Measurements from ENCODE around the gene RPL13. TPM values are rescaled to one million over a fixed set of nuclear protein-coding genes. Genes with fewer than 3 reads are reported as not detected.
A peak's percentile ranks its signal among the peaks of the same experiment; 100 is the strongest.

Gene RPL13
- total and polyA plus RNA-seq, 10 donors: 2,154 to 16,278 (median 6,788) TPM

DNA sequence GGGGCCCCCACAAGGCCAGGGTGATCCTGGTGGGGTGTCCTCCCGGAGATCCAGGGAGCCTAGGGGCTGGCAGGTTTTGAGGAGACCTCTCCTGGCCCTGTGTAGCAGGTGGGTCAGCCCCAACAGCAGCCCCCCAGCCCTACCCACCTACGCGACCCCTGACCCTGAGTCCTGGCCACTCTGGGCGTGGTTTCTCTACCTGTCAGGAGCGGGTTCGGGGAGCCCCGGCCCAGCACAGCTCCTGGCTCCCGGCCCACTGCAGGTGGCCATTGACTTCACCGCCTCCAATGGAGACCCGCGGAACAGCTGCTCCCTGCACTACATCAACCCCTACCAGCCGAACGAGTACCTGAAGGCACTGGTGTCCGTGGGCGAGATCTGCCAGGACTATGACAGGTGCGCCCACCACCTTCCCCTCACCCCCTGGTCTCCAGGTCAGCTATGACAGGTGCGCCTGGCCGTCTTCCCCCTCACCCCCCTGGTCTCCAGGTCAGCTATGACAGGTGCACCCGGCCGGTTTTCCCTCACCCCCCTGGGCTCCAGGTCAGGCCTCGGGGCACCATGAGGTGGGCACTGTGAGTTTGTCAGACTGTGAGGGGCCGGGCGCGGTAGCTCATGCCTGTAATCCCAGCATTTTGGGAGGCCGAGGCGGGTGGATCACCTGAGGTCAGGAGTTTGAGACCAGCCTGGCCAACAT is 28.1 kb downstream of the RPL13 start:
- intact Hi-C loops (cut with DNase I; ENCODE audit: low total_unique reads): no loop called here
- 92 to 98% (median 95%) methylated on average over 23 to 26 of the region's 26 CpGs for WGBS, 5 donors
- Histone ChIP-seq H3K27ac (no peak overlapping the region), H3K4me1 (peaks cover 0 to 11% (median 0%) of the 10 kb centered on the region in 6 donors), H3K9me3 (no peaks in the 10 kb centered on the region), H3K27me3 (replicated peaks in 1 of 7) (no peaks in the 10 kb centered on the region), H3K36me3 (no peaks in the 10 kb centered on the region), H3K4me3 (no peak overlapping the region)
- TF ChIP-seq POLR2A (IDR thresholded peaks at IDR 0.05) (no peak), CTCF (IDR thresholded peaks at IDR 0.05 in 8 of 11, conservative IDR thresholded peaks at IDR 0.05 in 3 of 11) (no peak), POLR2AphosphoS5 (IDR thresholded peaks at IDR 0.05) (no peak)
- no peak for DNase-seq

DNA sequence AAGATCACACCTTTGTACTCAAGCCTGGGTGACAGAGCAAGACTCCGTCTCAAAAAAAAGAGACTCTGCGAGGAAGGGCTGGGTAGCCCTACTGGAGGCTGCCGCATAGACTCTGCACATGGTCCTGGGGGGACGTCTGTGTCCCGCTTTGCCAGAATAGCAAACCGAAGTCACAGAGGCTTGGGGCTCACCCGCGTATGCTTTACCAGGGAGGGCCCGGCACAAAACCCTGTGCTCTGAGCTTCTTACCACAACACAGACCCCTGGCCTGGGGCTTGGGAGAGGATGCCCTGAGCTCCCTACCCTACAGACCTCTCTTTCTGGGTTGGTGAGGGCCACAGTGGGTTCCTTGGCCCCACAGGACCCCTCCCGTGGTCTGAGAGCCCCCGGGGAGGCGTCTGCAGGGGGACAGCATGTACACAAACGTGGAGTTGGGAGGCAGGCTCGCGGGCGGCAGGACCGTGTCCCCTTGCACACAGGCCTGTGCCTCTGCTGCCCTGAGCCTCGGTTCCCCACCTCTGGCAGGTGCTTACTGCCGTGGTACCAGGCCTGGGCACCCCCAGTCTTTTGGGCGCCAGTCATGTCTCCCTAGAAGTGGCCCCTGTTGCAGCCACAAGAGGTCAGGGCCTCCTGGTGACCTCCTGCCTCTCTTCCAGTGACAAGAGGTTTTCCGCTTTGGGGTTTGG is 28.9 kb downstream of the RPL13 start:
- 90 to 96% (median 92%) methylated on average over 10 to 21 of the region's 21 CpGs for WGBS, 5 donors
- no peak for TF ChIP-seq CTCF (IDR thresholded peaks at IDR 0.05 in 8 of 11, conservative IDR thresholded peaks at IDR 0.05 in 3 of 11)
- no peak for TF ChIP-seq POLR2A (IDR thresholded peaks at IDR 0.05)
- TF ChIP-seq POLR2AphosphoS5 (IDR thresholded peaks at IDR 0.05): no peak
- Histone ChIP-seq H3K9me3 (no peaks in the 10 kb centered on the region), H3K36me3 (no peaks in the 10 kb centered on the region), H3K27ac (no peak overlapping the region), H3K4me3 (no peak overlapping the region), H3K27me3 (replicated peaks in 1 of 7) (no peaks in the 10 kb centered on the region), H3K4me1 (peaks cover 0 to 20% (median 2%) of the 10 kb centered on the region in 6 donors)
- no peak for DNase-seq
- intact Hi-C loops (cut with DNase I; ENCODE audit: low total_unique reads): no loop called here

GRCh38 chr16:89593841-89594240 is 33.4 kb downstream of the RPL13 start:
- Histone ChIP-seq H3K4me1 (peaks cover 0 to 16% (median 0%) of the 10 kb centered on the region in 6 donors), H3K27me3 (replicated peaks in 1 of 7) (no peaks in the 10 kb centered on the region), H3K27ac (peak overlapping the region in 3 of 8 donors; percentile 23 to 40 (median 33)), H3K4me3 (no peak overlapping the region), H3K9me3 (no peaks in the 10 kb centered on the region), H3K36me3 (no peaks in the 10 kb centered on the region)
- 59 to 71% (median 68%) methylated on average over 15 of the region's 15 CpGs for WGBS, 5 donors
- intact Hi-C loops (cut with DNase I; ENCODE audit: low total_unique reads): no loop called here
- TF ChIP-seq POLR2AphosphoS5 (IDR thresholded peaks at IDR 0.05) (no peak), POLR2A (IDR thresholded peaks at IDR 0.05) (no peak), CTCF (IDR thresholded peaks at IDR 0.05 in 8 of 11, conservative IDR thresholded peaks at IDR 0.05 in 3 of 11) (no peak)
- DNase-seq: no peak

DNA sequence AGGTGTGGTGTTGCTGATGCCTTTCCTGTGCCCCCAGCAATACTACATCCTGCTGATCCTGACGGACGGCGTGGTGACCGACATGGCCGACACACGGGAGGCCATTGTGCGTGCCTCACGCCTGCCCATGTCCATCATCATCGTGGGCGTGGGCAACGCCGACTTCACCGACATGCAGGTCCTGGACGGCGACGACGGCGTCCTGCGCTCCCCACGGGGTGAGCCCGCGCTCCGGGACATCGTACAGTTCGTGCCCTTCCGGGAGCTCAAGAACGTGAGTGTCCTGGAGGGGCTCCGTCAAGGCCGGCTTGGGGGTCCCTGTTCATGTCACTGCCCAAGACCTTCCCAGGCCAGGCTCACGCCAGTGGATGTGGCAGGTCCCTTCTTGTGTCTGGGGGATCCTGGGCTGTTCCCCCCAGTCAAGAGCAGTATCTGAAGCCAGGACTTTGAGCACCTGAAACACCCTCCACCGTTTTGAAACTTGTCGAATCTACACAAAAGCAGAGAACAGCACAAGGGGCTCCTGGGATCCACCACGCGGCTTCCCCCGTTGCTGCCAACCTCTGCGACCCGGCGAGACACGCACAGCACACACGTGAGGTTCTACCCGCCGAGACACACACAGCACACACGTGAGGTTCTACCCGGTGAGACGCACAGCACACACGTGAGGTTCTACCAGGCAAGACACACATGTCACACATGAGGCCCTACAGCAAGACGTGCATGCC is 35.0 kb downstream of the RPL13 start:
- peaks cover 0 to 16% (median 0%) of the 10 kb centered on the region in 6 donors for H3K4me1 ChIP-seq
- 94 to 96% (median 95%) methylated on average over 39 to 47 of the region's 47 CpGs for WGBS, 5 donors
- no peaks in the 10 kb centered on the region for H3K36me3 ChIP-seq
- no peak for TF ChIP-seq POLR2AphosphoS5 (IDR thresholded peaks at IDR 0.05)
- TF ChIP-seq CTCF (IDR thresholded peaks at IDR 0.05 in 8 of 11, conservative IDR thresholded peaks at IDR 0.05 in 3 of 11): no peak
- TF ChIP-seq POLR2A (IDR thresholded peaks at IDR 0.05): no peak
- no peak overlapping the region for H3K27ac ChIP-seq
- H3K9me3 ChIP-seq: no peaks in the 10 kb centered on the region
- no peak for DNase-seq
- intact Hi-C loops (cut with DNase I; ENCODE audit: low total_unique reads): no loop called here
- H3K27me3 ChIP-seq (replicated peaks in 1 of 7): no peaks in the 10 kb centered on the region
- no peak overlapping the region for H3K4me3 ChIP-seq
